ENCODE data around the gene GNG12. TPM values are rescaled to one million over a fixed set of nuclear protein-coding genes. Genes with fewer than 3 reads are reported as not detected.

Gene GNG12
- total and polyA plus RNA-seq, 9 of the 15 experiments (the other 6 are each of a cell fraction or from before 2014, with no cell fraction given): 2.6 to 6.0 (median 4.1) TPM

GRCh38 chr1:67741736-67742135 is 91.5 kb downstream of the GNG12 start:
- no peak overlapping the region for H3K4me2 ChIP-seq (ENCODE audit: insufficient read depth, low read length)
- H3K9ac ChIP-seq (ENCODE audit: insufficient read depth in 1 of 2, low read depth in 2 of 2, low read length in 2 of 2): no peak overlapping the region
- peaks cover 13 to 20% of the 10 kb centered on the region in 2 experiments; a peak in 4 of 5 replicates for H3K4me1 ChIP-seq (replicated peaks in 1 of 2; ENCODE audit: control insufficient read depth in 2 of 2, insufficient read depth in 2 of 2, low read length in 2 of 2)
- intact Hi-C loops (cut with micrococcal nuclease): no loop called here
- ChIA-PET POLR2A (interaction anchor here (0.8 to 1.5 kb wide), 3 partner anchors 8 to 54 kb away, joined by 3 to 5 read pairs (median 4); no protein-coding TSS in a partner anchor), CTCF (ENCODE audit: low intra/inter-chr PET ratio) (no interaction called here)
- H3K79me2 ChIP-seq (ENCODE audit: control insufficient read depth, insufficient read depth, low read length): no peaks in the 10 kb centered on the region
- H3K9me1 ChIP-seq (ENCODE audit: control insufficient read depth, insufficient read depth, low read length): no peaks in the 10 kb centered on the region
- H3K4me3 ChIP-seq: no peak overlapping the region
- TF ChIP-seq FOXJ2 (tag; IDR thresholded peaks at IDR 0.05) (no peak), ZNF707 (CRISPR knock-in tag; conservative IDR thresholded peaks at IDR 0.05) (no peak), PTBP1 (IDR thresholded peaks at IDR 0.05; ENCODE audit: low read depth, low read length) (no peak), ZNF830 (CRISPR knock-in tag; IDR thresholded peaks at IDR 0.05) (no peak), ZNF431 (CRISPR knock-in tag; IDR thresholded peaks at IDR 0.05) (no peak), MLX (CRISPR knock-in tag; conservative IDR thresholded peaks at IDR 0.05) (no peak), PHB (CRISPR knock-in tag; IDR thresholded peaks at IDR 0.05) (no peak), PRPF4 (IDR thresholded peaks at IDR 0.05; ENCODE audit: insufficient read depth, low read depth, low read length, poor library complexity, severe bottlenecking) (no peak), FOXJ3 (CRISPR knock-in tag; IDR thresholded peaks at IDR 0.05) (no peak)
- H3K36me3 ChIP-seq (ENCODE audit: control insufficient read depth, insufficient read depth, low read length): no peaks in the 10 kb centered on the region
- no TSS peak for BruUV-seq (replicated peaks)
- in situ Hi-C loops (cut with MboI): no loop called here
- H3K27me3 ChIP-seq (ENCODE audit: control insufficient read depth in 2 of 2, insufficient read depth in 2 of 2, low read length in 2 of 2): no peaks in the 10 kb centered on the region
- 92% methylated on average over 1 of the region's 1 CpG for WGBS (ENCODE audit: insufficient coverage, low coverage, missing lambda C conversion rate)
- DNase-seq (ENCODE audit: extremely low read depth in 1 of 4, low spot score in 3 of 4) (no peak), ATAC-seq (no peak), FAIRE-seq (no peak)
- H3K9me3 ChIP-seq (replicated peaks; ENCODE audit: control insufficient read depth, insufficient read depth, low read depth, low read length): no peaks in the 10 kb centered on the region
- H3K27ac ChIP-seq (ENCODE audit: extremely low read depth, low read depth, low read length): no peak overlapping the region
- H4K20me1 ChIP-seq (replicated peaks; ENCODE audit: control insufficient read depth, insufficient read depth, low read length): no peaks in the 10 kb centered on the region
- no peak overlapping the region for H2AFZ ChIP-seq (ENCODE audit: low read depth, low read length)

All from K562 (cell line).